Measurements from ENCODE around the gene MAPRE2.

GRCh38 chr18:35075132-35075531 lies 33.9 kb downstream of the MAPRE2 start:
- TF ChIP-seq POLR2A (IDR thresholded peaks at IDR 0.05) (no peak), CTCF (IDR thresholded peaks at IDR 0.05) (no peak)

All from lower leg skin (tissue), 3 donors.